Type B pancreatic cell (in vitro differentiated cells): Measurements from ENCODE around the gene FAM180B. TPM values are rescaled to one million over a fixed set of nuclear protein-coding genes. Genes with fewer than 3 reads are reported as not detected.
"Not testable (repeated sequence)": the region's sequence is repeated elsewhere in the genome, so short reads cannot be mapped to it uniquely, and the experiment has no call there.

ENCODE experiments used
- DNase-seq: peaks from one replicate; pipeline ENCODE4 v3.0.0; 2021; ENCODE audit warnings: mixed read lengths; ENCODE audit not compliant: unreplicated experiment; ENCODE audit errors: extremely low spot score
- H3K27ac Mint-ChIP-seq: 2 replicates; pipeline ENCODE4 v1.8.0; 2021; ENCODE audit warnings: mild to moderate bottlenecking, mixed read lengths
- H3K27me3 Mint-ChIP-seq: 2 replicates; pipeline ENCODE4 v1.8.0; 2021; ENCODE audit warnings: mixed read lengths
- H3K36me3 Mint-ChIP-seq: 2 replicates; pipeline ENCODE4 v1.8.0; 2021; ENCODE audit warnings: mixed read lengths
- H3K4me1 Mint-ChIP-seq: one replicate; pipeline ENCODE4 v1.8.0; 2021; ENCODE audit warnings: mixed read lengths; ENCODE audit not compliant: unreplicated experiment
- H3K4me3 Mint-ChIP-seq: 2 replicates; pipeline ENCODE4 v1.8.0; 2021; ENCODE audit warnings: mild to moderate bottlenecking, mixed read lengths
- H3K9me3 Mint-ChIP-seq: 2 replicates; pipeline ENCODE4 v1.8.0; 2021; ENCODE audit warnings: mixed read lengths
- CTCF ChIP-seq: fragments of 200-600 bp; sonication (generic); conservative IDR thresholded peaks from 2 replicates; pipeline ENCODE4 v1.5.0; 2021; ENCODE audit warnings: antibody characterized with exemption, mild to moderate bottlenecking
- total RNA-seq: library from RNA; stranded (reverse); gene quantifications from 2 replicates; pipeline ENCODE4 v1.2.1, GENCODE V29; 2021; ENCODE audit warnings: low replicate concordance

FAM180B gene
- total RNA-seq, 1 donor from 2014 or later = 0.43 TPM

- Mint-ChIP-seq H3K27me3 (no peaks in the 10 kb centered on the region), H3K9me3 (no peaks in the 10 kb centered on the region), H3K4me3 (peak overlapping the region; percentile 90), H3K4me1 (peaks cover 21% of the 10 kb centered on the region), H3K36me3 (peaks cover 9% of the 10 kb centered on the region), H3K27ac (peak overlapping the region; percentile 89)
- DNase-seq = no peak
- TF ChIP-seq CTCF = peak; percentile 28
Observed at GRCh38 chr11:47553406-47553743, 33.1 kb upstream of the FAM180B start.

DNA sequence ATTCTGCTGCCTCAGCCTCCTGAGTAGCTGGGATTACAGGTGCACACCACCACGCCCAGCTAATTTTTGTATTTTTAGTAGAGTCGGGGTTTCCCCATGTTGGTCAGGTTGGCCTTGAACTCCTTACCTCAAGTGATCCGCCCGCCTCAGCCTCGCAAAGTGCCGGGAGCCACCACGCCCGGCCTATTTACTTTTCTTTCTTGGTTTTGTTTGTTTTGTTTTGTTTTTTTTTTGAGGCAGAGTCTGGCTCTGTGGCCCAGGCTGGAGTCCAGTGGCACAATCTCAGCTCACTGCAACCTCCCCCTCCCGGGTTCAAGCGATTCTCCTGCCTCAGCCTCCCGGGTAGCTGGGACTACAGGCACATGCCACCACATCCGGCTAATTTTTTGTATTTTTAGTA, 29.5 kb upstream of the FAM180B start:
- H3K27ac Mint-ChIP-seq, H3K4me3 Mint-ChIP-seq, H3K27me3 Mint-ChIP-seq, H3K36me3 Mint-ChIP-seq, H3K9me3 Mint-ChIP-seq, H3K4me1 Mint-ChIP-seq, DNase-seq: not testable (repeated sequence)

- no peaks in the 10 kb centered on the region for H3K27me3 Mint-ChIP-seq
- no peaks in the 10 kb centered on the region for H3K4me1 Mint-ChIP-seq
- no peak for DNase-seq
- no peak overlapping the region for H3K27ac Mint-ChIP-seq
- no peaks in the 10 kb centered on the region for H3K36me3 Mint-ChIP-seq
- no peaks in the 10 kb centered on the region for H3K9me3 Mint-ChIP-seq
- no peak overlapping the region for H3K4me3 Mint-ChIP-seq
- TF ChIP-seq CTCF = no peak
Observed at GRCh38 chr11:47558695-47559094, 27.8 kb upstream of the FAM180B start.

DNA sequence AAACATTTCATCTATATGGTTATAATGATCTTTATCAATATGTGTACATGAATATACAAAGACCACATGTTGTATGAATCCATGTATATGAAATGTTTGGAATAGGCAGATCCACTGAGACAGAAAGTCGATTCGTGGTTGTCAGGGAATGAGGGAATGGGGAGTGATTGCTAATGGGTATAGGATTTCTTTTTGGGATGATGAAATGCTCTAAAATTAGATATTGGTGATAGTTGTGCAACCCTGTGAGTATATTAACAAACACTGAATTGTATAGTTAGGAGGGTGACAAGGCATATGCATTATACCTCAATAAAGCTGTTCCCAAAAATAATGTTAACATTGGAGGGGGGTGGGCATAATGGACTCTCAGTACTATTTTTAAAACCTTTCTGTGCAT, 26.1 kb upstream of the FAM180B start:
- H3K27me3 Mint-ChIP-seq = no peaks in the 10 kb centered on the region
- H3K36me3 Mint-ChIP-seq = no peaks in the 10 kb centered on the region
- H3K27ac Mint-ChIP-seq = no peak overlapping the region
- no peak for TF ChIP-seq CTCF
- H3K9me3 Mint-ChIP-seq = no peaks in the 10 kb centered on the region
- H3K4me3 Mint-ChIP-seq = no peak overlapping the region
- no peak for DNase-seq
- no peaks in the 10 kb centered on the region for H3K4me1 Mint-ChIP-seq

- H3K4me1 Mint-ChIP-seq, DNase-seq, H3K27ac Mint-ChIP-seq, H3K27me3 Mint-ChIP-seq, H3K4me3 Mint-ChIP-seq, H3K9me3 Mint-ChIP-seq, H3K36me3 Mint-ChIP-seq: not testable (repeated sequence)
Observed at GRCh38 chr11:47562393-47562792, 24.1 kb upstream of the FAM180B start.

- not testable (repeated sequence) for H3K27ac Mint-ChIP-seq, H3K27me3 Mint-ChIP-seq, H3K4me1 Mint-ChIP-seq, H3K9me3 Mint-ChIP-seq, DNase-seq, H3K36me3 Mint-ChIP-seq
- peak overlapping the region; percentile 51 for H3K4me3 Mint-ChIP-seq
Observed at GRCh38 chr11:47564366-47564765, 22.1 kb upstream of the FAM180B start.

GRCh38 chr11:47564933-47565339, 21.5 kb upstream of the FAM180B start:
- Mint-ChIP-seq H3K4me3 (peak overlapping the region; percentile 88), H3K4me1 (peaks cover 5% of the 10 kb centered on the region), H3K27ac (peak overlapping the region; percentile 29), H3K9me3 (no peaks in the 10 kb centered on the region), H3K27me3 (no peaks in the 10 kb centered on the region), H3K36me3 (no peaks in the 10 kb centered on the region)
- no peak for TF ChIP-seq CTCF
- DNase-seq = no peak
